H1 (cell line): ENCODE measurements around the gene GPR161. TPM values are rescaled to one million over a fixed set of nuclear protein-coding genes. Genes with fewer than 3 reads are reported as not detected.
A peak's percentile ranks its signal among the peaks of the same experiment; 100 is the strongest.

Source experiments
- CTCF ChIA-PET: fragments of 300-600 bp; sonication (Branson Sonifier 250); formaldehyde crosslinking; loops from one replicate; lab custom pipeline; 2021; ENCODE audit not compliant: partially characterized antibody; lab: Charles Lee
- POLR2A ChIA-PET: fragments of 300-600 bp; sonication (Branson Sonifier 250); formaldehyde crosslinking; loops from one replicate; lab custom pipeline; 2021; ENCODE audit warnings: inconsistent platforms; ENCODE audit not compliant: partially characterized antibody; lab: Charles Lee
- DNase-seq, 2 experiments: peaks; one replicate each; pipeline versions ENCODE4 v3.0.0 to v3.0.0-alpha.2; 2010 to 2022; ENCODE audit warnings: low spot score in 2 of 2, low read depth in 1 of 2, mixed read lengths in 1 of 2
- FAIRE-seq: peaks from 2 replicates; lab custom pipeline; 2011; peaks lifted over from hg19 to GRCh38; lab: Jason Lieb, UNC
- H2AFZ ChIP-seq: 2 replicates; pipeline ENCODE4 v1.8.1; 2012; ENCODE audit warnings: low read length, inconsistent platforms
- H2AK5ac ChIP-seq: 2 replicates; pipeline ENCODE4 v1.6.1; 2013; ENCODE audit warnings: low read depth, low read length
- H2BK120ac ChIP-seq: replicated peaks from 2 replicates; pipeline ENCODE3; 2013; ENCODE audit warnings: low read depth, low read length, inconsistent platforms
- H2BK12ac ChIP-seq: 2 replicates; pipeline ENCODE4 v1.6.1; 2013; ENCODE audit warnings: low read depth, low read length
- H2BK15ac ChIP-seq: 2 replicates; pipeline ENCODE4 v1.6.1; 2013; ENCODE audit warnings: low read length
- H2BK20ac ChIP-seq: 2 replicates; pipeline ENCODE4 v1.6.1; 2013; ENCODE audit warnings: low read length
- H2BK5ac ChIP-seq: 2 replicates; pipeline ENCODE4 v1.6.1; 2013; ENCODE audit warnings: low read depth, low read length
- H3K14ac ChIP-seq: 2 replicates; pipeline ENCODE4 v1.6.1; 2013; ENCODE audit warnings: inconsistent platforms; ENCODE audit not compliant: insufficient read length
- H3K18ac ChIP-seq: 2 replicates; pipeline ENCODE4 v1.6.1; 2013; ENCODE audit warnings: low read length; ENCODE audit errors: extremely low read depth
- H3K23ac ChIP-seq: 2 replicates; pipeline ENCODE4 v1.6.1; 2013; ENCODE audit warnings: inconsistent platforms; ENCODE audit not compliant: insufficient read length
- H3K23me2 ChIP-seq: 2 replicates; pipeline ENCODE4 v1.6.1; 2013; ENCODE audit warnings: low read depth, low read length
- H3K27ac ChIP-seq: 2 replicates; pipeline ENCODE4 v1.6.1; 2011; ENCODE audit warnings: low read depth, low read length, inconsistent platforms
- H3K27me3 ChIP-seq, 4 experiments: replicated peaks in 1 of 4; 1 replicate in 1 of 4; 2 replicates in 3 of 4; pipeline versions ENCODE4 v1.6.1 to v1.8.1; 2011 to 2013; ENCODE audit warnings: low read length in 3 of 4, mild to moderate bottlenecking in 3 of 4, inconsistent platforms in 2 of 4, mixed read lengths in 2 of 4, moderate library complexity in 1 of 4; ENCODE audit not compliant: control insufficient read depth in 3 of 4, insufficient read depth in 3 of 4; ENCODE audit errors: extremely low read depth in 1 of 4
- H3K36me3 ChIP-seq, 4 experiments: 2 replicates each; pipeline versions ENCODE4 v1.6.1 to v1.8.1; 2011 to 2013; ENCODE audit warnings: mild to moderate bottlenecking in 4 of 4, low read length in 3 of 4, moderate library complexity in 2 of 4, control low read depth in 1 of 4, inconsistent platforms in 1 of 4; ENCODE audit not compliant: insufficient read depth in 4 of 4, control insufficient read depth in 2 of 4
- H3K4ac ChIP-seq: replicated peaks from 2 replicates; pipeline ENCODE3; 2013; ENCODE audit warnings: low read length, low read depth, mixed read lengths, inconsistent platforms; ENCODE audit not compliant: insufficient read length
- H3K4me1 ChIP-seq, 4 experiments: replicated peaks in 1 of 4; 1 replicate in 1 of 4; 2 replicates in 3 of 4; pipeline versions ENCODE4 v1.6.1 to v1.8.1; 2011 to 2013; ENCODE audit warnings: low read length in 3 of 4, inconsistent platforms in 2 of 4, mixed read lengths in 1 of 4; ENCODE audit not compliant: insufficient read depth in 4 of 4, control insufficient read depth in 3 of 4
- H3K4me2 ChIP-seq, 2 experiments: 2 replicates each; pipeline versions ENCODE4 v1.6.1 to v1.8.1; 2011 to 2013; ENCODE audit warnings: low read depth in 2 of 2, low read length in 2 of 2, control low read depth in 1 of 2, inconsistent platforms in 1 of 2, mild to moderate bottlenecking in 1 of 2; ENCODE audit not compliant: insufficient read depth in 1 of 2
- H3K4me3 ChIP-seq, 4 experiments: fragments of 200-600, 300-600 bp in 1 of 4; sonication (generic), shearing (Covaris generic), sonication (Bioruptor Twin) in 1 of 4; 2 replicates each; pipeline versions ENCODE4 v1.5.1 to v1.8.1; 2011 to 2016; ENCODE audit warnings: low read length in 4 of 4, low read depth in 3 of 4, control low read depth in 2 of 4, inconsistent platforms in 2 of 4, mild to moderate bottlenecking in 2 of 4, mixed read lengths in 1 of 4, moderate library complexity in 1 of 4; ENCODE audit not compliant: insufficient read depth in 2 of 4; ENCODE audit errors: extremely low read depth in 1 of 4
- H3K56ac ChIP-seq: replicated peaks from 2 replicates; pipeline ENCODE3; 2013; ENCODE audit warnings: low read depth, mild to moderate bottlenecking, mixed read lengths, low read length, inconsistent platforms; ENCODE audit not compliant: insufficient read length
- H3K79me1 ChIP-seq: 2 replicates; pipeline ENCODE4 v1.6.1; 2013; ENCODE audit warnings: low read depth, low read length, control low read depth
- H3K79me2 ChIP-seq, 2 experiments: 2 replicates each; pipeline versions ENCODE4 v1.6.1 to v1.8.1; 2012 to 2013; ENCODE audit warnings: low read length in 2 of 2, mild to moderate bottlenecking in 2 of 2, inconsistent platforms in 1 of 2; ENCODE audit not compliant: insufficient read depth in 2 of 2, control insufficient read depth in 1 of 2
- H3K9ac ChIP-seq, 4 experiments: replicated peaks in 1 of 4; 1 replicate in 1 of 4; 2 replicates in 3 of 4; pipeline versions ENCODE4 v1.6.1 to v1.8.1; 2011 to 2013; ENCODE audit warnings: low read depth in 3 of 4, low read length in 3 of 4, control low read depth in 2 of 4, mild to moderate bottlenecking in 2 of 4, moderate library complexity in 2 of 4, inconsistent platforms in 1 of 4; ENCODE audit errors: extremely low read depth in 1 of 4
- H3K9me3 ChIP-seq, 2 experiments: 2 replicates each; pipeline versions ENCODE4 v1.6.1 to v1.8.1; 2012 to 2013; ENCODE audit warnings: mild to moderate bottlenecking in 2 of 2, moderate library complexity in 2 of 2, control low read depth in 1 of 2, inconsistent platforms in 1 of 2, low read depth in 1 of 2, low read length in 1 of 2, mixed read lengths in 1 of 2; ENCODE audit not compliant: insufficient read depth in 2 of 2
- H4K20me1 ChIP-seq, 2 experiments: replicated peaks in 1 of 2; 2 replicates each; pipeline versions ENCODE3 to v1.8.1; 2011 to 2013; ENCODE audit warnings: inconsistent platforms in 2 of 2, low read length in 2 of 2, mild to moderate bottlenecking in 1 of 2; ENCODE audit not compliant: insufficient read depth in 2 of 2, control insufficient read depth in 1 of 2
- H4K5ac ChIP-seq: 2 replicates; pipeline ENCODE4 v1.6.1; 2013; ENCODE audit warnings: low read length, low read depth, mixed read lengths, inconsistent platforms; ENCODE audit not compliant: insufficient read length
- H4K8ac ChIP-seq: 2 replicates; pipeline ENCODE4 v1.8.0; 2013; ENCODE audit warnings: mild to moderate bottlenecking, moderate library complexity, low read length, inconsistent platforms; ENCODE audit not compliant: insufficient read depth; ENCODE audit errors: extremely low read depth
- H4K91ac ChIP-seq: replicated peaks from 2 replicates; pipeline ENCODE3; 2013; ENCODE audit warnings: low read length, mixed read lengths, inconsistent platforms; ENCODE audit not compliant: insufficient read length
- CHD2 ChIP-seq: IDR thresholded peaks from 2 replicates; pipeline ENCODE4 v1.6.1; 2012; ENCODE audit warnings: low read length, improper control_type of control experiment
- CREB1 ChIP-seq: IDR thresholded peaks from 2 replicates; pipeline ENCODE4 v1.6.1; 2012; ENCODE audit warnings: inconsistent platforms
- FOSL1 ChIP-seq: IDR thresholded peaks from 2 replicates; pipeline ENCODE4 v1.6.1; 2011; ENCODE audit warnings: mild to moderate bottlenecking, low read depth, low read length, moderate library complexity; ENCODE audit not compliant: insufficient read depth
- JUND ChIP-seq: IDR thresholded peaks from 2 replicates; pipeline ENCODE4 v1.6.1; 2011; ENCODE audit warnings: mild to moderate bottlenecking, improper control_type of control experiment, low read length
- KDM5A ChIP-seq: fragments of 200-600 bp; IDR thresholded peaks from 2 replicates; pipeline ENCODE4 v1.7.1; 2012; ENCODE audit warnings: mild to moderate bottlenecking, low read length, inconsistent platforms, mixed read lengths
- SAP30 ChIP-seq: fragments of 300-600 bp; sonication (generic); IDR thresholded peaks from 2 replicates; pipeline ENCODE4 v1.7.1; 2012; ENCODE audit warnings: low read length, moderate library complexity, mild to moderate bottlenecking, inconsistent platforms; ENCODE audit not compliant: insufficient read depth, insufficient replicate concordance
- SRF ChIP-seq: IDR thresholded peaks from 2 replicates; pipeline ENCODE4 v1.6.1; 2011; ENCODE audit warnings: mild to moderate bottlenecking, low read depth, low read length, moderate library complexity
- SUZ12 ChIP-seq: fragments of 200-600 bp; sonication (generic); IDR thresholded peaks from 2 replicates; pipeline ENCODE4 v1.6.1; 2012; ENCODE audit warnings: mild to moderate bottlenecking, inconsistent platforms, low read length, moderate library complexity, mixed read lengths
- TAF1 ChIP-seq: IDR thresholded peaks from 2 replicates; pipeline ENCODE4 v1.6.1; 2011; ENCODE audit warnings: mild to moderate bottlenecking, low read depth, low read length
- TBP ChIP-seq: IDR thresholded peaks from 2 replicates; pipeline ENCODE4 v1.6.1; 2011; ENCODE audit warnings: low read depth, low read length, improper control_type of control experiment
- USF2 ChIP-seq: IDR thresholded peaks from 2 replicates; pipeline ENCODE4 v1.6.1; 2011; ENCODE audit warnings: low read length, improper control_type of control experiment
- ZNF274 ChIP-seq: IDR thresholded peaks from 2 replicates; pipeline ENCODE4 v1.7.0; 2012; ENCODE audit warnings: low read length, borderline replicate concordance; ENCODE audit errors: extremely low read depth
- WGBS, 2 experiments: shearing (Covaris generic) in 1 of 2; methylation state at CpG; one replicate each; pipeline versions ENCODE4 v1.1.6 to v1.1.7; 2013 to 2015; ENCODE audit warnings: low lambda C conversion rate in 2 of 2, mixed read lengths in 2 of 2, inconsistent platforms in 1 of 2, low coverage in 1 of 2, missing lambda C conversion rate in 1 of 2; ENCODE audit not compliant: insufficient replicate concordance in 2 of 2, insufficient coverage in 1 of 2, insufficient read length in 1 of 2; ENCODE audit errors: extremely low coverage in 1 of 2, missing lambda C conversion rate in 1 of 2; 5-methylcytosine and 5-hydroxymethylcytosine counted together
- polyA plus RNA-seq, 7 experiments: library from polyadenylated mRNA; depleted of rRNA in 3 of 7; stranded (reverse) in 5 of 7; unstranded in 2 of 7; fragments of >200 nt in 5 of 7; fragments of 200-250 nt in 2 of 7; gene quantifications; 1 replicate in 5 of 7; 2 replicates in 1 of 7; 4 replicates in 1 of 7; pipeline versions ENCODE4 v1.2.1 to v1.2.3, GENCODE V29; 2011 to 2013; ENCODE audit warnings: missing spikeins in 2 of 7, mixed read lengths in 2 of 7
- total RNA-seq: library from RNA; stranded (reverse); fragmentation: NEBNext Ultra II Directional; extraction: Animal tissue kit (Norgen Biotek cat#: 25700); gene quantifications from 2 replicates; pipeline ENCODE4 v1.2.1, GENCODE V29; 2021
- TF ChIP-seq, protein P1 (sequence below): IDR thresholded peaks from 2 replicates; pipeline ENCODE4 v1.6.1; 2012; ENCODE audit warnings: inconsistent platforms

The GPR161 gene
- total and polyA plus RNA-seq, 2 of the 8 experiments (the other 6 are each of a cell fraction or from before 2014, with no cell fraction given): 13.7 to 16.8 TPM

GRCh38 chr1:168138134-168138533 is 1.4 kb upstream of the GPR161 start:
- no peak overlapping the region for H2AFZ ChIP-seq
- TF ChIP-seq CREB1 (no peak), SAP30 (no peak), KDM5A (no peak), TAF1 (no peak), ZNF274 (no peak), USF2 (no peak), TBP (no peak), CHD2 (no peak), SRF (no peak), JUND (no peak), SUZ12 (no peak), FOSL1 (no peak)
- TF ChIP-seq, protein P1, sequence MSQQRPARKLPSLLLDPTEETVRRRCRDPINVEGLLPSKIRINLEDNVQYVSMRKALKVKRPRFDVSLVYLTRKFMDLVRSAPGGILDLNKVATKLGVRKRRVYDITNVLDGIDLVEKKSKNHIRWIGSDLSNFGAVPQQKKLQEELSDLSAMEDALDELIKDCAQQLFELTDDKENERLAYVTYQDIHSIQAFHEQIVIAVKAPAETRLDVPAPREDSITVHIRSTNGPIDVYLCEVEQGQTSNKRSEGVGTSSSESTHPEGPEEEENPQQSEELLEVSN: no peak

More at GRCh38 chr1:168138134-168138533, 1.4 kb upstream of the GPR161 start:
- ChIA-PET CTCF (interaction anchor here (1.1 to 1.5 kb wide), 3 partner anchors 9 to 51 kb away, joined by 3 to 7 read pairs (median 4); no protein-coding TSS in a partner anchor), POLR2A (no interaction called here)
- Histone ChIP-seq H2BK5ac (no peak overlapping the region), H3K4me1 (peaks cover 3 to 10% (median 6%) of the 10 kb centered on the region in 4 experiments; a peak in 5 of 7 replicates), H2BK12ac (no peak overlapping the region), H2AK5ac (no peak overlapping the region), H3K4ac (no peak overlapping the region), H2BK15ac (no peak overlapping the region), H2BK120ac (no peak overlapping the region), H3K9ac (no peak overlapping the region), H3K9me3 (no peaks in the 10 kb centered on the region), H3K23ac (no peak overlapping the region), H3K79me2 (peaks cover 0 to 4% of the 10 kb centered on the region in 2 experiments; a peak in 1 of 4 replicates), H3K14ac (no peak overlapping the region), H4K20me1 (peaks cover 0 to 8% of the 10 kb centered on the region in 2 experiments), H2BK20ac (no peak overlapping the region), H4K5ac (no peak overlapping the region), H3K36me3 (no peaks in the 10 kb centered on the region), H3K79me1 (no peaks in the 10 kb centered on the region), H4K91ac (no peak overlapping the region), H3K23me2 (peaks cover 15% of the 10 kb centered on the region), H3K27me3 (peaks cover 0 to 14% (median 10%) of the 10 kb centered on the region in 4 experiments; a peak in 5 of 7 replicates), H3K4me3 (peak overlapping the region in 1 of 4 experiments; percentile 73; a peak in 1 of 8 replicates), H4K8ac (no peak overlapping the region), H3K18ac (no peak overlapping the region), H3K56ac (no peak overlapping the region), H3K4me2 (peak overlapping the region in 1 of 2 experiments; percentile 74; a peak in 1 of 4 replicates), H3K27ac (no peak overlapping the region)
- WGBS, 2 experiments: 91% methylated on average over 5 of the region's 5 CpGs; no CpG with 5 or more reads in 1 of the 2 experiments
- DNase-seq (no peak), FAIRE-seq (no peak)
